K562 (cell line): ENCODE data around the gene SRBD1. TPM values are rescaled to one million over a fixed set of nuclear protein-coding genes. Genes with fewer than 3 reads are reported as not detected.

Experiments used
- CBX3 ChIP-seq, 2 experiments: IDR thresholded peaks; 1 replicate in 1 of 2; 2 replicates in 1 of 2; pipeline ENCODE4 v1.6.1; 2012; ENCODE audit warnings: inconsistent platforms in 2 of 2, low read length in 2 of 2, borderline replicate concordance in 1 of 2, control low read depth in 1 of 2
- DIDO1 ChIP-seq: fragments of 450-650 bp; IDR thresholded peaks from 2 replicates; pipeline ENCODE4 v1.6.1; 2016; ENCODE audit warnings: low read depth, missing biosample characterization, missing genetic modification characterization
- E2F6 ChIP-seq, 2 experiments: IDR thresholded peaks; 2 replicates each; pipeline ENCODE4 v1.6.1; 2011; ENCODE audit warnings: borderline replicate concordance in 1 of 2, control low read depth in 1 of 2, low read depth in 1 of 2, low read length in 1 of 2, mild to moderate bottlenecking in 1 of 2, mixed read lengths in 1 of 2, moderate library complexity in 1 of 2; ENCODE audit not compliant: insufficient read depth in 1 of 2, insufficient read length in 1 of 2, poor library complexity in 1 of 2, severe bottlenecking in 1 of 2; ENCODE audit errors: extremely low read depth in 1 of 2
- ETV1 ChIP-seq: fragments of 450-650 bp; conservative IDR thresholded peaks from 2 replicates; pipeline ENCODE4 v1.6.1; 2016; ENCODE audit warnings: missing genetic modification characterization, control low read depth, low read depth, missing compliant biosample characterization
- HNRNPLL ChIP-seq: fragments of 200-400 bp; formaldehyde crosslinking; IDR thresholded peaks from 2 replicates; pipeline ENCODE4 v1.6.1; 2017; ENCODE audit warnings: low read length, low read depth, mild to moderate bottlenecking; ENCODE audit not compliant: poor library complexity, severe bottlenecking
- JUND ChIP-seq, 2 experiments: IDR thresholded peaks; 2 replicates in 1 of 2; 3 replicates in 1 of 2; pipeline ENCODE4 v1.6.1; 2011; ENCODE audit warnings: borderline replicate concordance in 2 of 2, low read depth in 2 of 2, low read length in 2 of 2, improper control_type of control experiment in 1 of 2, missing biosample characterization in 1 of 2, missing genetic modification characterization in 1 of 2, missing genetic modification reagents in 1 of 2
- NONO ChIP-seq, 2 experiments: fragments of 200-400 bp in 1 of 2; fragments of 450-650 bp in 1 of 2; formaldehyde crosslinking in 1 of 2; IDR thresholded peaks; 2 replicates each; pipeline ENCODE4 v1.6.1; 2017; ENCODE audit warnings: low read depth in 2 of 2, mild to moderate bottlenecking in 2 of 2, moderate library complexity in 2 of 2, low read length in 1 of 2
- NR2C2 ChIP-seq, 2 experiments: fragments of 200-800 bp in 1 of 2; sonication (Bioruptor generic) in 1 of 2; sonication (generic) in 1 of 2; formaldehyde crosslinking in 1 of 2; IDR thresholded peaks; 2 replicates each; pipeline versions ENCODE4 v1.6.1 to v1.8.0; 2016 to 2022; ENCODE audit warnings: mild to moderate bottlenecking in 1 of 2, missing compliant biosample characterization in 1 of 2, missing genetic modification characterization in 1 of 2, missing genetic modification reagents in 1 of 2
- PML ChIP-seq: IDR thresholded peaks from 2 replicates; pipeline ENCODE4 v1.6.1; 2012; ENCODE audit warnings: low read length, inconsistent platforms
- SUPT5H ChIP-seq: fragments of 450-650 bp; IDR thresholded peaks from 2 replicates; pipeline ENCODE4 v1.6.1; 2016
- TARDBP ChIP-seq: fragments of 450-650 bp; IDR thresholded peaks from 2 replicates; pipeline ENCODE4 v1.6.1; 2016
- YY1 ChIP-seq, 3 experiments: IDR thresholded peaks; 2 replicates each; pipeline ENCODE4 v1.6.1; 2011; ENCODE audit warnings: low read length in 2 of 3, mild to moderate bottlenecking in 2 of 3, moderate library complexity in 2 of 3, borderline replicate concordance in 1 of 3, control low read depth in 1 of 3, low read depth in 1 of 3; ENCODE audit not compliant: insufficient read depth in 3 of 3, insufficient replicate concordance in 2 of 3, control insufficient read depth in 1 of 3, insufficient read length in 1 of 3; ENCODE audit errors: extremely low read depth in 1 of 3
- ZNF551 ChIP-seq: fragments of 250-450 bp; sonication (Bioruptor Pico); IDR thresholded peaks from 2 replicates; pipeline ENCODE4 v1.5.0; 2021; ENCODE audit warnings: mild to moderate bottlenecking, moderate library complexity
- polyA plus RNA-seq, 8 experiments: library from polyadenylated mRNA; depleted of rRNA in 4 of 8; stranded (reverse) in 5 of 8; unstranded in 3 of 8; fragments of >200 nt; fragmentation: Nextera tagmentation in 2 of 8; fragmentation: Illumina TruSeq in 1 of 8; extraction: Ambion mirVana in 2 of 8; extraction: Trizol in 1 of 8; gene quantifications; 2 replicates each; pipeline versions ENCODE4 v1.2.1 to v1.2.3, GENCODE V29; 2011 to 2014; ENCODE audit warnings: inconsistent platforms in 1 of 8, missing spikeins in 1 of 8
- total RNA-seq, 7 experiments: library from RNA; depleted of rRNA in 6 of 7; stranded (reverse); fragments of >200 nt in 6 of 7; fragmentation: Illumina TruSeq in 2 of 7; extraction: Trizol in 2 of 7; gene quantifications; 2 replicates each; pipeline versions ENCODE4 v1.2.1 to v1.2.3, GENCODE V29; 2011 to 2021; ENCODE audit warnings: low replicate concordance in 1 of 7

SRBD1 gene
- total and polyA plus RNA-seq, 9 of the 15 experiments (the other 6 are each of a cell fraction or from before 2014, with no cell fraction given): 6.9 to 23.2 (median 14.7) TPM

- TF ChIP-seq NONO (IDR thresholded peaks at IDR 0.05; ENCODE audit: low read depth in 2 of 2, low read length in 1 of 2) (0 out of 4 replicates have a peak, but pooled peaks of 1 of the 2 experiments have one; percentile 14), ZNF551 (CRISPR knock-in tag) (no peak), CBX3 (IDR thresholded peaks at IDR 0.05; ENCODE audit: borderline replicate concordance in 1 of 2, low read length in 2 of 2) (peak in 1 of 2 experiments; percentile 74; a peak in 1 of 3 replicates), E2F6 (IDR thresholded peaks at IDR 0.05; ENCODE audit: borderline replicate concordance in 1 of 2, extremely low read depth in 1 of 2, insufficient read depth in 1 of 2, insufficient read length in 1 of 2, low read depth in 1 of 2, low read length in 1 of 2, poor library complexity in 1 of 2, severe bottlenecking in 1 of 2) (peak; percentile 79 to 92), NR2C2 (CRISPR knock-in tag; IDR thresholded peaks at IDR 0.05) (no peak), NR2C2 (tag; IDR thresholded peaks at IDR 0.05) (peak; percentile 93), JUND (IDR thresholded peaks at IDR 0.05; ENCODE audit: borderline replicate concordance, low read depth, low read length) (peak; percentile 47; the same call in 1 of the 2 replicates), JUND (tag; IDR thresholded peaks at IDR 0.05; ENCODE audit: borderline replicate concordance, low read depth, low read length) (no peak; the same call in 2 of the 3 replicates), HNRNPLL (peak; percentile 66), DIDO1 (tag) (peak; percentile 37; the same call in 1 of the 2 replicates), ETV1 (tag) (peak; percentile 90), PML (peak; percentile 80), TARDBP (no peak), SUPT5H (peak; percentile 90), YY1 (IDR thresholded peaks at IDR 0.05; ENCODE audit: borderline replicate concordance in 1 of 3, control insufficient read depth in 1 of 3, extremely low read depth in 1 of 3, insufficient read depth in 3 of 3, insufficient read length in 1 of 3, insufficient replicate concordance in 2 of 3, low read depth in 1 of 3, low read length in 2 of 3) (peak in 1 of 3 experiments; percentile 67)
Observed at GRCh38 chr2:45611020-45611859, at the start of gene SRBD1 (continued).
